T-helper 17 cell (primary cell): ENCODE data around the gene ARID1A. TPM values are rescaled to one million over a fixed set of nuclear protein-coding genes. Genes with fewer than 3 reads are reported as not detected.

Experiments
- ATAC-seq: fragments of 150-1000 bp; cut with Tn5 transposase; 2 replicates; pipeline ENCODE4 v1.10.0; 2021; ENCODE audit warnings: mild to moderate bottlenecking, moderate library complexity
- DNase-seq, 3 donors: peaks; one replicate each; pipeline versions ENCODE4 v3.0.0 to v3.0.0-alpha.2; 2020 to 2021
- H3K9me3 ChIP-seq: one replicate; pipeline ENCODE4 v1.7.0; 2013; ENCODE audit warnings: low read length, mild to moderate bottlenecking; ENCODE audit not compliant: control insufficient read depth, poor library complexity, severe bottlenecking
- H3K27ac Mint-ChIP-seq: one replicate; pipeline ENCODE4 v1.8.0; 2022; ENCODE audit warnings: mild to moderate bottlenecking, moderate library complexity, mixed read lengths
- H3K27me3 Mint-ChIP-seq: one replicate; pipeline ENCODE4 v1.8.0; 2022; ENCODE audit warnings: mixed read lengths
- H3K36me3 Mint-ChIP-seq: one replicate; pipeline ENCODE4 v1.8.0; 2022; ENCODE audit warnings: low read depth, mixed read lengths
- H3K4me1 Mint-ChIP-seq: one replicate; pipeline ENCODE4 v1.8.0; 2022; ENCODE audit warnings: mild to moderate bottlenecking, mixed read lengths
- H3K4me3 Mint-ChIP-seq: one replicate; pipeline ENCODE4 v1.8.0; 2022; ENCODE audit warnings: mild to moderate bottlenecking, moderate library complexity, mixed read lengths
- total RNA-seq, 4 donors: library from RNA in 2 of 4; stranded (reverse) in 2 of 4; gene quantifications; one replicate each; pipeline ENCODE4 v1.2.3 and lab custom pipeline; 2022 to 2026

ARID1A gene
- total RNA-seq, 2 donors from 2014 or later: 134 to 136 TPM

- no peak for DNase-seq
- peak overlapping the region; percentile 98 for H3K4me3 Mint-ChIP-seq
These were observed 1.9 kb upstream of the ARID1A start for GRCh38 chr1:26693599-26694572.

GRCh38 chr1:26694638-26695355, 1.0 kb upstream of the ARID1A start:
- H3K4me3 Mint-ChIP-seq: peak overlapping the region; percentile 98
- no peak for ATAC-seq
- H3K4me1 Mint-ChIP-seq: peaks cover 21% of the 10 kb centered on the region
- H3K9me3 ChIP-seq: no peaks in the 10 kb centered on the region
- peak overlapping the region; percentile 96 for H3K27ac Mint-ChIP-seq
- no peaks in the 10 kb centered on the region for H3K36me3 Mint-ChIP-seq
- no peak for DNase-seq
- H3K27me3 Mint-ChIP-seq: no peaks in the 10 kb centered on the region

More at GRCh38 chr1:26693599-26694572, 1.9 kb upstream of the ARID1A start:
- Mint-ChIP-seq H3K27ac (peak overlapping the region; percentile 96), H3K4me1 (peaks cover 21% of the 10 kb centered on the region), H3K27me3 (no peaks in the 10 kb centered on the region), H3K36me3 (no peaks in the 10 kb centered on the region)
- no peaks in the 10 kb centered on the region for H3K9me3 ChIP-seq
- no peak for ATAC-seq

- ATAC-seq (no peak), DNase-seq (peak in 2 of 3 donors; percentile 14 to 44)
- peak overlapping the region; percentile 98 for H3K4me3 Mint-ChIP-seq
- no peaks in the 10 kb centered on the region for H3K9me3 ChIP-seq
- H3K4me1 Mint-ChIP-seq: peaks cover 21% of the 10 kb centered on the region
- no peaks in the 10 kb centered on the region for H3K27me3 Mint-ChIP-seq
- no peaks in the 10 kb centered on the region for H3K36me3 Mint-ChIP-seq
- H3K27ac Mint-ChIP-seq: no peak overlapping the region
These were observed 371 bp downstream of the ARID1A start for GRCh38 chr1:26696119-26696653.

- no peaks in the 10 kb centered on the region for H3K36me3 Mint-ChIP-seq
- ATAC-seq (peak; percentile 18), DNase-seq (peak; percentile 56 to 70 (median 58))
- H3K27ac Mint-ChIP-seq: no peak overlapping the region
- peaks cover 21% of the 10 kb centered on the region for H3K4me1 Mint-ChIP-seq
- H3K27me3 Mint-ChIP-seq: no peaks in the 10 kb centered on the region
- no peaks in the 10 kb centered on the region for H3K9me3 ChIP-seq
- no peak overlapping the region for H3K4me3 Mint-ChIP-seq
These were observed 1.0 kb downstream of the ARID1A start for GRCh38 chr1:26696654-26697430.

GRCh38 chr1:26697431-26697977, 1.7 kb downstream of the ARID1A start:
- Mint-ChIP-seq H3K27me3 (no peaks in the 10 kb centered on the region), H3K27ac (no peak overlapping the region), H3K4me3 (no peak overlapping the region), H3K36me3 (no peaks in the 10 kb centered on the region), H3K4me1 (peaks cover 19% of the 10 kb centered on the region)
- ATAC-seq: no peak
- no peak for DNase-seq
- no peaks in the 10 kb centered on the region for H3K9me3 ChIP-seq

GRCh38 chr1:26697978-26698849, 2.4 kb downstream of the ARID1A start:
- H3K4me3 Mint-ChIP-seq: no peak overlapping the region
- ATAC-seq (peak; percentile 47), DNase-seq (peak in 1 of 3 donors; percentile 16)
- H3K36me3 Mint-ChIP-seq: no peaks in the 10 kb centered on the region
- H3K9me3 ChIP-seq: no peaks in the 10 kb centered on the region
- H3K27ac Mint-ChIP-seq: no peak overlapping the region
- H3K27me3 Mint-ChIP-seq: no peaks in the 10 kb centered on the region
- peaks cover 15% of the 10 kb centered on the region for H3K4me1 Mint-ChIP-seq

GRCh38 chr1:26700711-26701110, 4.9 kb downstream of the ARID1A start:
- Mint-ChIP-seq H3K4me1 (peaks cover 13% of the 10 kb centered on the region), H3K4me3 (no peak overlapping the region), H3K27me3 (no peaks in the 10 kb centered on the region), H3K27ac (no peak overlapping the region), H3K36me3 (no peaks in the 10 kb centered on the region)
- no peaks in the 10 kb centered on the region for H3K9me3 ChIP-seq
- DNase-seq (no peak), ATAC-seq (no peak)

GRCh38 chr1:26701266-26701994, 5.6 kb downstream of the ARID1A start:
- ATAC-seq: no peak
- Mint-ChIP-seq H3K36me3 (no peaks in the 10 kb centered on the region), H3K27ac (no peak overlapping the region), H3K4me1 (peaks cover 20% of the 10 kb centered on the region), H3K4me3 (no peak overlapping the region), H3K27me3 (no peaks in the 10 kb centered on the region)
- DNase-seq: no peak
- H3K9me3 ChIP-seq: no peaks in the 10 kb centered on the region

- H3K4me3 Mint-ChIP-seq: no peak overlapping the region
- H3K4me1 Mint-ChIP-seq: peaks cover 23% of the 10 kb centered on the region
- H3K36me3 Mint-ChIP-seq: no peaks in the 10 kb centered on the region
- ATAC-seq: no peak
- no peaks in the 10 kb centered on the region for H3K27me3 Mint-ChIP-seq
- no peak for DNase-seq
- H3K9me3 ChIP-seq: no peaks in the 10 kb centered on the region
- no peak overlapping the region for H3K27ac Mint-ChIP-seq
These were observed 6.3 kb downstream of the ARID1A start for GRCh38 chr1:26701995-26702679.

- H3K9me3 ChIP-seq: no peaks in the 10 kb centered on the region
- Mint-ChIP-seq H3K27me3 (no peaks in the 10 kb centered on the region), H3K4me3 (no peak overlapping the region), H3K36me3 (no peaks in the 10 kb centered on the region), H3K4me1 (peaks cover 27% of the 10 kb centered on the region), H3K27ac (no peak overlapping the region)
- ATAC-seq: no peak
- no peak for DNase-seq
These were observed 6.8 kb downstream of the ARID1A start for GRCh38 chr1:26702680-26703038.

GRCh38 chr1:26703478-26703877, 7.7 kb downstream of the ARID1A start:
- peaks cover 27% of the 10 kb centered on the region for H3K4me1 Mint-ChIP-seq
- no peak overlapping the region for H3K4me3 Mint-ChIP-seq
- H3K36me3 Mint-ChIP-seq: no peaks in the 10 kb centered on the region
- DNase-seq (no peak), ATAC-seq (no peak)
- no peaks in the 10 kb centered on the region for H3K9me3 ChIP-seq
- no peak overlapping the region for H3K27ac Mint-ChIP-seq
- no peaks in the 10 kb centered on the region for H3K27me3 Mint-ChIP-seq
